Muscle of leg (tissue), 11 donors: ENCODE data around the gene SPTLC2. TPM values are rescaled to one million over a fixed set of nuclear protein-coding genes. Genes with fewer than 3 reads are reported as not detected.
"Not testable (repeated sequence)": the region's sequence is repeated elsewhere in the genome, so short reads cannot be mapped to it uniquely, and the experiment has no call there.

Source experiments
- DNase-seq: peaks from one replicate; pipeline ENCODE4 v3.0.0; 2013
- H3K27ac ChIP-seq: one replicate; pipeline ENCODE4 v1.5.1; 2013; ENCODE audit warnings: mild to moderate bottlenecking, low read length, control low read depth
- H3K27me3 ChIP-seq: one replicate; pipeline ENCODE4 v1.6.1; 2013; ENCODE audit warnings: low read length; ENCODE audit not compliant: control insufficient read depth, insufficient read depth
- H3K36me3 ChIP-seq: one replicate; pipeline ENCODE4 v1.6.1; 2013; ENCODE audit warnings: low read length; ENCODE audit not compliant: control insufficient read depth, insufficient read depth
- H3K4me1 ChIP-seq: one replicate; pipeline ENCODE4 v1.6.1; 2013; ENCODE audit warnings: low read length; ENCODE audit not compliant: control insufficient read depth, insufficient read depth
- H3K4me3 ChIP-seq: one replicate; pipeline ENCODE4 v1.5.1; 2013; ENCODE audit warnings: low read length, control low read depth
- H3K9me3 ChIP-seq: replicated peaks from 2 replicates; pipeline ENCODE4 v1.6.1; 2013; ENCODE audit warnings: low read depth, low read length; ENCODE audit not compliant: control insufficient read depth
- WGBS: methylation state at CpG from one replicate; pipeline ENCODE4 v1.1.5; 2013; ENCODE audit warnings: missing lambda C conversion rate; ENCODE audit not compliant: insufficient coverage; 5-methylcytosine and 5-hydroxymethylcytosine counted together
- polyA plus RNA-seq, 8 donors: library from polyadenylated mRNA; unstranded; fragments of 120-200 nt; gene quantifications; one replicate each; pipeline versions ENCODE4 v1.2.1 to v1.2.3, GENCODE V29; 2013; ENCODE audit warnings: inconsistent platforms in 1 of 8, low replicate concordance in 1 of 8; ENCODE audit not compliant: insufficient read length in 8 of 8, insufficient read depth in 1 of 8
- total RNA-seq: library from RNA; stranded (reverse); fragments of 120-200 nt; gene quantifications from one replicate; pipeline ENCODE4 v1.2.4, GENCODE V29; 2013

Gene SPTLC2
- total and polyA plus RNA-seq, 9 donors = 10.6 to 21.6 (median 17.4) TPM

GRCh38 chr14:77556946-77557345, 59.5 kb downstream of the SPTLC2 start:
- H3K27ac ChIP-seq = no peak overlapping the region
- peaks cover 15% of the 10 kb centered on the region for H3K36me3 ChIP-seq
- 100% methylated on average over 2 of the region's 4 CpGs for WGBS
- H3K27me3 ChIP-seq = no peaks in the 10 kb centered on the region
- no peaks in the 10 kb centered on the region for H3K9me3 ChIP-seq
- DNase-seq = no peak
- H3K4me1 ChIP-seq = no peaks in the 10 kb centered on the region
- no peak overlapping the region for H3K4me3 ChIP-seq

DNA sequence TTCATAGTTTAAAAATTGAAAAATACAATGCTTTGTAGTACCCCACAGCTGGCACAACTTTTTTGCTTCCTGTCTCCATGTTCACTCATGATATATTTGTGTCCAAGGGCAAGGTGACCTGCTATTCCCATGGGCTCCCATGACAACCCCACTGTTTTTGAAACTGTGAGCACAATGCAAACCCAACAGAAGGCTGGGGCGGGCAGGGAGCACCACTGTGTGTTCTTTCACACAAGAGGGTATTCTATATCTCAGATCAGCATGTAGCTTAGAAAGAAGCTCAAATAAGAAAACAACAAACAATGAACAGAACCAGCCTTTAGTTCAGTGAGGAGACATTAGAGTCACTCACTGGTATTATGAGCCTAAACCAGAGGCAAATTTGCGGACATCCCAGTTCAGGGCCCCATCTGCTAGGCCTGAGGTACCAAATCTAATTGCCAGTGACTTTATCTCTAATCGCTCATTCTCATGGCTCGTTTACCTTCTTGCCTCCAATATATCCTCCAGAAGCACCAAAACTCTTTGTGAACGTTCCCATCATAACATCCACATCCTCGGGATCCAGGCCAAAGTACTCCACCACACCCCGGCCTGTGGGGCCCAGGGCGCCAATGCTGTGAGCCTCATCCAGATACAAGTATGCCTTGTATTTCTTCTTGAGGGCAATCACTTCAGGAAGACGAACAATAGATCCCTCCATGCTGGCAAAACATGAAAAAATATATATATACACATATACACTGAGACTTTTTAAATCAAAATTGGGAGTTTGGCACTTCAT, 61.4 kb downstream of the SPTLC2 start:
- DNase-seq = no peak
- Histone ChIP-seq H3K27ac (peak overlapping the region; percentile 22), H3K4me1 (no peaks in the 10 kb centered on the region), H3K4me3 (no peak overlapping the region), H3K36me3 (peaks cover 18% of the 10 kb centered on the region), H3K9me3 (no peaks in the 10 kb centered on the region), H3K27me3 (no peaks in the 10 kb centered on the region)
- 88% methylated on average over 7 of the region's 9 CpGs for WGBS

GRCh38 chr14:77554207-77554606, 62.2 kb downstream of the SPTLC2 start:
- H3K9me3 ChIP-seq = no peaks in the 10 kb centered on the region
- peaks cover 23% of the 10 kb centered on the region for H3K36me3 ChIP-seq
- no peak overlapping the region for H3K4me3 ChIP-seq
- H3K27ac ChIP-seq = peak overlapping the region; percentile 49
- 60% methylated on average over 1 of the region's 5 CpGs for WGBS
- H3K27me3 ChIP-seq = no peaks in the 10 kb centered on the region
- no peaks in the 10 kb centered on the region for H3K4me1 ChIP-seq
- DNase-seq = peak; percentile 30

- Histone ChIP-seq H3K9me3 (no peaks in the 10 kb centered on the region), H3K27ac (no peak overlapping the region), H3K4me1 (no peaks in the 10 kb centered on the region), H3K36me3 (peaks cover 25% of the 10 kb centered on the region), H3K27me3 (no peaks in the 10 kb centered on the region), H3K4me3 (no peak overlapping the region)
- no CpG with 5 or more reads among the region's 1 CpG for whole genome bisulfite sequencing
- DNase-seq = no peak
These were observed 67.0 kb downstream of the SPTLC2 start for GRCh38 chr14:77549451-77549850.

- Histone ChIP-seq H3K36me3 (peaks cover 27% of the 10 kb centered on the region), H3K27ac (no peak overlapping the region), H3K27me3 (no peaks in the 10 kb centered on the region), H3K4me1 (no peaks in the 10 kb centered on the region), H3K9me3 (no peaks in the 10 kb centered on the region), H3K4me3 (no peak overlapping the region)
- no peak for DNase-seq
- 85% methylated on average over 5 of the region's 8 CpGs for WGBS
These were observed 68.8 kb downstream of the SPTLC2 start for GRCh38 chr14:77547512-77548180.

DNA sequence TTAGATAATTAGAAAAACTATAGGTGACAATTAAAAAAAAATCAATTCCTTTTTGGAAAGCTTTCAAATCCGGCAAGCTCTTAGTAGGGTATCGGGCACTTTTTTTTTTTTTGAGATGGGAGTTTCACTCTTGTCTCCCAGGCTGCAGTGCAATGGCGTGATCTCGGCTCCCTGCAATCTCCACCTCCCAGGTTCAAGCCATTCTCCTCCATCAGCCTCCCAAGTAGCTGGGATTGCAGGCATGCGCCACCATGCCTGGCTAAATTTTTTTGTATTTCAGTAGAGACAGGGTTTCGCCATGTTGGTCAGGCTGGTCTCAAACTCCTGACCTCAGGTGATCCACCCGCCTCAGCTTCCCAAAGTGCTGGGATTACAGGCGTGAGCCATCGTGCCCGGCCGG, 71.3 kb downstream of the SPTLC2 start:
- H3K4me3 ChIP-seq, H3K9me3 ChIP-seq, DNase-seq, H3K4me1 ChIP-seq, H3K27me3 ChIP-seq, H3K27ac ChIP-seq: not testable (repeated sequence)
- WGBS = 100% methylated on average over 2 of the region's 11 CpGs
- H3K36me3 ChIP-seq = peaks cover 20% of the 10 kb centered on the region

DNA sequence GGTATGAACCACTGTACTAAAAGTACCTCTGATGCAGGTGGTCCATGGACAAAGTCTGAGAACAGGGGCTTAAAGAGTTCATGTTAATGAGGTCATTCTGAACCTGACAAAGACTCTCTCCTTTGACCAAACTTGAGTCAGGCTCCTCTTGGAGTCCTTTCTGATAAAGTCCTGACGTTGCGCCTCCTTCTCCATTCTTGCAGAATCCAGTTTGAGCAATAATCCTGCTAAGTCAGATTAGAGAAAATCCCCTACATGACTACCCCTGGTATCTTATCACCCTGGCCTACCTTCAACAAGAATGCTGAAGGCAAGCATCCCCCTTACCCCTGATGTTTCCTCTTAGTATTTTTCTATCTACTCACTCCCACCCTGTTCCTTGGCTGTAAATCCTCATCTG, 71.9 kb downstream of the SPTLC2 start:
- H3K36me3 ChIP-seq = peaks cover 18% of the 10 kb centered on the region
- WGBS = 89% methylated on average over 2 of the region's 2 CpGs
- H3K27ac ChIP-seq = no peak overlapping the region
- no peak for DNase-seq
- no peak overlapping the region for H3K4me3 ChIP-seq
- no peaks in the 10 kb centered on the region for H3K27me3 ChIP-seq
- H3K4me1 ChIP-seq = no peaks in the 10 kb centered on the region
- no peaks in the 10 kb centered on the region for H3K9me3 ChIP-seq

DNA sequence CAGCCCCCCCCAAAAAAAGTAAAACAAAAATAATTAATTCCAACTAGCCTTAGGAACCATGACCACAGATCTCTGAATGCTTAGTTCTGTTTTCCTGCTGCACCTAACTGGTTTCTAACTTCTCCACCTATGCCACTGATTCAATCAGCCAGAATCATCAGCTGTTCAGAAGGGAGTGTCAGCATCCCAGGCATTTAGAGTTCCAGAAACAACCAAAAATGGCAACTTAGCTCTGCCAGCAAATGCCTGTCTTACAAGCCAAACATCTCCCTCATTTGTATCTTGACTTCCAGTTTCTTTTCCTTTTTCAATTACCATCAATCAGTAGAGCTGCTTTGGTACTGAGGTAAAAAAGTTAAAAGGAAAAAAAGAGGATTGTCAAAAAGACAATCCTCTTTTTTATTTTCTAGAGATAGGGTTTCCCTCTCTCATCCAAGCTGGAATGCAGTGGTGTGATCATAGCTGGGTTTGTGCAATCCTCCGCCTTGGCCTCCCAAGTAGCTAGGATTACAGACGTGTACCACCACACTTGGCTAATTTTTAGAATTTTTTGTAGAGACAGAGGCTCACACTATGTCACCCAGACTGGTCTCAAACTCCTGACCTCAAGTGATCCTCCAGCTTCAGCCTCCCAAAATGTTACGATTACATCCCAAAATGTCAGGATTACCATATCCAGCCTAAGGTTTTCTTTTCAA, 72.7 kb downstream of the SPTLC2 start:
- H3K27ac ChIP-seq = peak overlapping the region; percentile 69
- H3K4me1 ChIP-seq = no peaks in the 10 kb centered on the region
- 80% methylated on average over 1 of the region's 3 CpGs for WGBS
- no peaks in the 10 kb centered on the region for H3K9me3 ChIP-seq
- peaks cover 11% of the 10 kb centered on the region for H3K36me3 ChIP-seq
- no peak for DNase-seq
- H3K27me3 ChIP-seq = no peaks in the 10 kb centered on the region
- H3K4me3 ChIP-seq = no peak overlapping the region

DNA sequence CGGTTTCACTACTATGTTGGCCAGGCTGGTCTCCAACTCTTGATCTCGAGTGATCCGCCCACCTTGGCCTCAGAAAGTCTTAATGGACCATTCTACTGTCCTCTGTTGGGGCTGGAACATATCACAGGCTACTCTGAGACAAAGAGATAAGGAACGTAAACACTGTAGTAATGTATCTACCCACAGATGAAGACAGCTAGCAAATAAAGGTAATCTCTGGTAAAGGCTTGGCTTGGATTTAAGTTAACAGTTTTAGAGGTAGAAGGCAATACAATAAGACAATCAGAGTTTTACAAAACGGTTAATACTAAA, 73.2 kb downstream of the SPTLC2 start:
- H3K36me3 ChIP-seq = peaks cover 7% of the 10 kb centered on the region
- WGBS = no CpG with 5 or more reads among the region's 5 CpGs
- no peak overlapping the region for H3K4me3 ChIP-seq
- H3K27ac ChIP-seq = peak overlapping the region; percentile 69
- no peaks in the 10 kb centered on the region for H3K4me1 ChIP-seq
- H3K9me3 ChIP-seq = no peaks in the 10 kb centered on the region
- H3K27me3 ChIP-seq = no peaks in the 10 kb centered on the region
- no peak for DNase-seq

GRCh38 chr14:77542421-77543239, 73.8 kb downstream of the SPTLC2 start:
- Histone ChIP-seq H3K4me1 (no peaks in the 10 kb centered on the region), H3K27me3 (no peaks in the 10 kb centered on the region), H3K9me3 (no peaks in the 10 kb centered on the region), H3K27ac (peak overlapping the region; percentile 69), H3K36me3 (peaks cover 7% of the 10 kb centered on the region), H3K4me3 (no peak overlapping the region)
- 44% methylated on average over 8 of the region's 11 CpGs for WGBS
- DNase-seq = peak; percentile 31
